IMR-90 (cell line): Measurements from ENCODE around the gene SRPRA. TPM values are rescaled to one million over a fixed set of nuclear protein-coding genes. Genes with fewer than 3 reads are reported as not detected.

Experiments used
- ATAC-seq: fragments of 200-7000 bp; cut with Tn5 transposase; 2 replicates; pipeline ENCODE4 v1.9.1; 2020; ENCODE audit warnings: low read depth, mild to moderate bottlenecking, moderate library complexity
- BruUV-seq: library from RNA; stranded (reverse); fragments of 400-500 nt; replicated peaks from 2 replicates; lab custom pipeline; 2021; lab: Mats Ljungman, UMichigan
- CTCF ChIA-PET: fragments of 300-600 bp; formaldehyde crosslinking; extraction: SDS; loops from one replicate; lab custom pipeline; 2021; ENCODE audit warnings: antibody characterized with exemption; lab: Yijun Ruan, JAX
- POLR2A ChIA-PET: fragments of 300-600 bp; sonication (Branson Sonifier 250); formaldehyde crosslinking; loops from one replicate; lab custom pipeline; 2022; ENCODE audit warnings: antibody characterized with exemption; ENCODE audit not compliant: unreplicated experiment; lab: Charles Lee
- DNase-seq: peaks from one replicate; pipeline ENCODE4 v3.0.0; 2013
- H2AFZ ChIP-seq: replicated peaks from 2 replicates; pipeline ENCODE3; 2013; ENCODE audit warnings: low read length, mild to moderate bottlenecking; ENCODE audit not compliant: poor library complexity
- H2AK5ac ChIP-seq: 2 replicates; pipeline ENCODE4 v1.6.1; 2013; ENCODE audit warnings: low read depth, low read length, inconsistent platforms
- H2AK9ac ChIP-seq: replicated peaks from 2 replicates; pipeline ENCODE3; 2013; ENCODE audit warnings: mild to moderate bottlenecking, low read depth, low read length, moderate library complexity; ENCODE audit not compliant: poor library complexity
- H2BK120ac ChIP-seq: 2 replicates; pipeline ENCODE4 v1.6.1; 2013; ENCODE audit warnings: low read depth, low read length, inconsistent platforms
- H2BK15ac ChIP-seq: 3 replicates; pipeline ENCODE4 v1.6.1; 2013; ENCODE audit warnings: low read depth, low read length, inconsistent platforms
- H2BK20ac ChIP-seq: 2 replicates; pipeline ENCODE4 v1.6.1; 2013; ENCODE audit warnings: low read depth, mild to moderate bottlenecking, inconsistent platforms, low read length, moderate library complexity
- H2BK5ac ChIP-seq: 2 replicates; pipeline ENCODE4 v1.6.1; 2013; ENCODE audit warnings: mild to moderate bottlenecking, low read depth, low read length, inconsistent platforms; ENCODE audit not compliant: poor library complexity, severe bottlenecking
- H3K14ac ChIP-seq: replicated peaks from 2 replicates; pipeline ENCODE4 v1.6.1; 2013; ENCODE audit warnings: low read depth, low read length, inconsistent platforms
- H3K18ac ChIP-seq: 2 replicates; pipeline ENCODE4 v1.6.1; 2013; ENCODE audit warnings: low read depth, low read length, control low read depth
- H3K23ac ChIP-seq: 2 replicates; pipeline ENCODE4 v1.6.1; 2013; ENCODE audit warnings: low read depth, low read length, inconsistent platforms
- H3K27ac ChIP-seq: 2 replicates; pipeline ENCODE4 v1.5.1; 2013; ENCODE audit warnings: mild to moderate bottlenecking, control low read depth, low read length; ENCODE audit not compliant: insufficient read depth
- H3K27me3 ChIP-seq: 2 replicates; pipeline ENCODE4 v1.6.1; 2013; ENCODE audit warnings: low read length; ENCODE audit not compliant: control insufficient read depth, insufficient read depth
- H3K36me3 ChIP-seq: 2 replicates; pipeline ENCODE4 v1.6.1; 2013; ENCODE audit warnings: low read length, mixed read lengths; ENCODE audit not compliant: control insufficient read depth, insufficient read depth
- H3K4ac ChIP-seq: 2 replicates; pipeline ENCODE4 v1.6.1; 2013; ENCODE audit warnings: low read depth, low read length, inconsistent platforms
- H3K4me1 ChIP-seq: 2 replicates; pipeline ENCODE4 v1.6.1; 2013; ENCODE audit warnings: low read length, mixed read lengths; ENCODE audit not compliant: control insufficient read depth, insufficient read depth
- H3K4me2 ChIP-seq: 2 replicates; pipeline ENCODE4 v1.6.1; 2013; ENCODE audit warnings: low read depth, mild to moderate bottlenecking, control low read depth, low read length, moderate library complexity
- H3K4me3 ChIP-seq: 2 replicates; pipeline ENCODE4 v1.5.1; 2013; ENCODE audit warnings: low read depth, mild to moderate bottlenecking, control low read depth, low read length, moderate library complexity; ENCODE audit not compliant: insufficient read depth
- H3K56ac ChIP-seq: 2 replicates; pipeline ENCODE4 v1.6.1; 2013; ENCODE audit warnings: low read length, inconsistent platforms; ENCODE audit not compliant: insufficient read depth; ENCODE audit errors: extremely low read depth
- H3K79me1 ChIP-seq, 2 experiments: 2 replicates each; pipeline ENCODE4 v1.6.1; 2013; ENCODE audit warnings: low read length in 2 of 2, inconsistent platforms in 1 of 2, low read depth in 1 of 2
- H3K9ac ChIP-seq: 2 replicates; pipeline ENCODE4 v1.6.1; 2013; ENCODE audit warnings: low read depth, low read length, control low read depth
- H3K9me1 ChIP-seq: 2 replicates; pipeline ENCODE4 v1.6.1; 2013; ENCODE audit warnings: low read length, inconsistent platforms; ENCODE audit not compliant: insufficient read depth
- H3K9me3 ChIP-seq: 2 replicates; pipeline ENCODE4 v1.6.1; 2013; ENCODE audit warnings: low read length; ENCODE audit not compliant: control insufficient read depth, insufficient read depth
- H4K20me1 ChIP-seq: 2 replicates; pipeline ENCODE4 v1.6.1; 2013; ENCODE audit warnings: low read length, inconsistent platforms; ENCODE audit not compliant: insufficient read depth
- H4K5ac ChIP-seq: 2 replicates; pipeline ENCODE4 v1.6.1; 2013; ENCODE audit warnings: mild to moderate bottlenecking, low read depth, low read length, control low read depth
- H4K8ac ChIP-seq, 2 experiments: 2 replicates each; pipeline ENCODE4 v1.6.1; 2013; ENCODE audit warnings: low read depth in 2 of 2, low read length in 2 of 2, control low read depth in 1 of 2, inconsistent platforms in 1 of 2
- H4K91ac ChIP-seq: 2 replicates; pipeline ENCODE4 v1.6.1; 2013; ENCODE audit warnings: low read depth, low read length, inconsistent platforms; ENCODE audit not compliant: insufficient read depth
- ELK1 ChIP-seq: fragments of 150-350 bp; IDR thresholded peaks from 2 replicates; pipeline ENCODE4 v1.6.1; 2016; ENCODE audit warnings: low read depth, mild to moderate bottlenecking, low read length, moderate library complexity, borderline replicate concordance
- FOS ChIP-seq: fragments of 150-350 bp; IDR thresholded peaks from 2 replicates; pipeline ENCODE4 v1.6.1; 2016; ENCODE audit warnings: low read depth, low read length
- MAFK ChIP-seq: IDR thresholded peaks from 2 replicates; pipeline ENCODE4 v1.6.1; 2012; ENCODE audit warnings: low read depth, low read length, improper control_type of control experiment
- MAZ ChIP-seq: IDR thresholded peaks from 2 replicates; pipeline ENCODE4 v1.6.1; 2012; ENCODE audit warnings: low read depth, mild to moderate bottlenecking, low read length, improper control_type of control experiment, moderate library complexity, borderline replicate concordance
- RCOR1 ChIP-seq: IDR thresholded peaks from 2 replicates; pipeline ENCODE4 v1.6.1; 2012; ENCODE audit warnings: mild to moderate bottlenecking, low read length, improper control_type of control experiment; ENCODE audit not compliant: insufficient replicate concordance
- RFX5 ChIP-seq: IDR thresholded peaks from 2 replicates; pipeline ENCODE4 v1.8.0; 2012; ENCODE audit warnings: low read depth, mild to moderate bottlenecking, low read length, moderate library complexity
- SMC3 ChIP-seq: fragments of 150-350 bp; IDR thresholded peaks from 2 replicates; pipeline ENCODE4 v1.6.1; 2016; ENCODE audit warnings: low read depth, mild to moderate bottlenecking, antibody characterized with exemption, low read length, moderate library complexity
- WGBS, 2 experiments: methylation state at CpG; one replicate each; pipeline versions ENCODE4 v1.1.5 to v1.1.7; 2013; ENCODE audit warnings: missing lambda C conversion rate in 2 of 2; ENCODE audit not compliant: insufficient read length in 1 of 2; ENCODE audit errors: extremely low coverage in 2 of 2; 5-methylcytosine and 5-hydroxymethylcytosine counted together
- dilution Hi-C: fragments of 300-500 bp; cut with HindIII; formaldehyde crosslinking; loops from one replicate; pipeline ENCODE4 v1.14.3; 2018; ENCODE audit warnings: low sequenced_read_pairs; ENCODE audit not compliant: unreplicated experiment
- in situ Hi-C: fragments of 300-500 bp; cut with MboI; formaldehyde crosslinking; loops from 3 replicates; pipeline ENCODE4 v1.14.3; 2019; ENCODE audit warnings: low sequenced_read_pairs, inconsistent platforms, mixed read lengths
- intact Hi-C: fragments of 100-400 bp; cut with micrococcal nuclease; formaldehyde crosslinking; loops from 2 replicates; pipeline ENCODE4 v1.10.0; 2022
- polyA plus RNA-seq, 3 experiments: library from polyadenylated mRNA; depleted of rRNA; stranded (reverse); fragments of >200 nt; gene quantifications; 2 replicates each; pipeline ENCODE4 v1.2.3, GENCODE V29; 2012; ENCODE audit warnings: low replicate concordance in 1 of 3
- total RNA-seq: library from RNA; depleted of rRNA; stranded (reverse); fragments of >200 nt; gene quantifications from 2 replicates; pipeline ENCODE4 v1.2.3, GENCODE V29; 2012
- TF ChIP-seq, protein P1 (sequence below): conservative IDR thresholded peaks from 2 replicates; pipeline ENCODE4 v1.5.1; 2012; ENCODE audit warnings: mild to moderate bottlenecking, low read depth, low read length, improper control_type of control experiment

The SRPRA gene
- total and polyA plus RNA-seq, 2 of the 4 experiments (the other 2 are of a cell fraction), result 108 to 131 TPM

GRCh38 chr11:126279191-126279590 is 10.5 kb upstream of the SRPRA start:
- POLR2A ChIA-PET, result no interaction called here
- in situ Hi-C loops, result no loop called here
- no peak overlapping the region for H2AFZ ChIP-seq
- no peak overlapping the region for H3K9ac ChIP-seq
- no peak overlapping the region for H2AK9ac ChIP-seq
- H3K36me3 ChIP-seq, result peaks cover 26% of the 10 kb centered on the region
- no peak overlapping the region for H3K56ac ChIP-seq
- H2BK15ac ChIP-seq, result no peak overlapping the region
- H4K20me1 ChIP-seq, result no peaks in the 10 kb centered on the region
- intact Hi-C loops, result no loop called here
- no peak overlapping the region for H4K5ac ChIP-seq
- no peak overlapping the region for H3K14ac ChIP-seq
- no peak overlapping the region for H3K27ac ChIP-seq
- no peak overlapping the region for H3K23ac ChIP-seq
- no peaks in the 10 kb centered on the region for H3K9me3 ChIP-seq
- ATAC-seq (no peak), DNase-seq (no peak)
- H2AK5ac ChIP-seq, result no peak overlapping the region
- no peak overlapping the region for H4K91ac ChIP-seq
- H3K4me1 ChIP-seq, result peaks cover 3% of the 10 kb centered on the region; the same call in 1 of the 2 replicates
- H3K4ac ChIP-seq, result no peak overlapping the region
- TF ChIP-seq MAFK (no peak), MAZ (no peak), RFX5 (no peak), FOS (no peak), ELK1 (no peak), SMC3 (no peak), RCOR1 (no peak)
- TF ChIP-seq, protein P1, sequence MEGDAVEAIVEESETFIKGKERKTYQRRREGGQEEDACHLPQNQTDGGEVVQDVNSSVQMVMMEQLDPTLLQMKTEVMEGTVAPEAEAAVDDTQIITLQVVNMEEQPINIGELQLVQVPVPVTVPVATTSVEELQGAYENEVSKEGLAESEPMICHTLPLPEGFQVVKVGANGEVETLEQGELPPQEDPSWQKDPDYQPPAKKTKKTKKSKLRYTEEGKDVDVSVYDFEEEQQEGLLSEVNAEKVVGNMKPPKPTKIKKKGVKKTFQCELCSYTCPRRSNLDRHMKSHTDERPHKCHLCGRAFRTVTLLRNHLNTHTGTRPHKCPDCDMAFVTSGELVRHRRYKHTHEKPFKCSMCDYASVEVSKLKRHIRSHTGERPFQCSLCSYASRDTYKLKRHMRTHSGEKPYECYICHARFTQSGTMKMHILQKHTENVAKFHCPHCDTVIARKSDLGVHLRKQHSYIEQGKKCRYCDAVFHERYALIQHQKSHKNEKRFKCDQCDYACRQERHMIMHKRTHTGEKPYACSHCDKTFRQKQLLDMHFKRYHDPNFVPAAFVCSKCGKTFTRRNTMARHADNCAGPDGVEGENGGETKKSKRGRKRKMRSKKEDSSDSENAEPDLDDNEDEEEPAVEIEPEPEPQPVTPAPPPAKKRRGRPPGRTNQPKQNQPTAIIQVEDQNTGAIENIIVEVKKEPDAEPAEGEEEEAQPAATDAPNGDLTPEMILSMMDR, result no peak
- H2BK20ac ChIP-seq, result no peak overlapping the region
- H4K8ac ChIP-seq, result no peak overlapping the region
- peaks cover 5% of the 10 kb centered on the region; the same call in 1 of the 2 replicates for H3K9me1 ChIP-seq
- dilution Hi-C loops, result no loop called here
- no TSS peak for BruUV-seq
- peaks cover 3 to 14% of the 10 kb centered on the region in 2 experiments; a peak in 3 of 4 replicates for H3K79me1 ChIP-seq
- H3K4me2 ChIP-seq, result no peak overlapping the region
- CTCF ChIA-PET, result no interaction called here
- no peak overlapping the region for H3K4me3 ChIP-seq
- H2BK5ac ChIP-seq, result no peak overlapping the region
- H3K27me3 ChIP-seq, result no peaks in the 10 kb centered on the region
- no peak overlapping the region for H3K18ac ChIP-seq
- no peak overlapping the region for H2BK120ac ChIP-seq
- WGBS, 2 experiments, result 92% methylated on average over 4 of the region's 8 CpGs; no CpG with 5 or more reads in 1 of the 2 experiments
